ENCODE data around the gene NAA35.
"Not testable (repeated sequence)": the region's sequence is repeated elsewhere in the genome, so short reads cannot be mapped to it uniquely, and the experiment has no call there.

Gene NAA35

GRCh38 chr9:85940832-85941621, at the start of gene NAA35:
Gene NAA35, plus strand, starts transcription at chr9:85941146. Its CDS starts 1,014 bp downstream, at chr9:85942160.
- peak; percentile 84 for DNase-seq

DNA sequence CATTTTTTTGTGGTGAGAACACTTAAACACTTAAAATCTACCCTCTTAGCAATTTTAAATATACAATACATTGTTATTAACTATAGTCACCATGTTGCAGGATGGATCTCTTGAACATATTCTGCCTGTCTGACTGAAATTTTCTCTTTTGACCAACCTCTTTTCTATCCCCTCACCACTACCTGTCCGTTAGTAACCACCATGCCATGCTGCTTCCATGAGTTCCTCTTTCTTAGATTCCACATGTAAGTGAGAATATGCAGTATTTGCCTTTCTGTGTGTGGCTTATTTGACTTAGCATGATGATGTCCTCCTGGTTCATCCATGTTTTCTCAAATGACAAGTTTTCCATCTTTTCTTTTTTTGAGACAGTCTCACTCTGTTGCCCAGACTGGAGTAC, 48.5 kb upstream of the NAA35 start:
- DNase-seq, result no peak

- DNase-seq, result no peak
Observed at GRCh38 chr9:85895685-85896084, 45.3 kb upstream of the NAA35 start.

DNA sequence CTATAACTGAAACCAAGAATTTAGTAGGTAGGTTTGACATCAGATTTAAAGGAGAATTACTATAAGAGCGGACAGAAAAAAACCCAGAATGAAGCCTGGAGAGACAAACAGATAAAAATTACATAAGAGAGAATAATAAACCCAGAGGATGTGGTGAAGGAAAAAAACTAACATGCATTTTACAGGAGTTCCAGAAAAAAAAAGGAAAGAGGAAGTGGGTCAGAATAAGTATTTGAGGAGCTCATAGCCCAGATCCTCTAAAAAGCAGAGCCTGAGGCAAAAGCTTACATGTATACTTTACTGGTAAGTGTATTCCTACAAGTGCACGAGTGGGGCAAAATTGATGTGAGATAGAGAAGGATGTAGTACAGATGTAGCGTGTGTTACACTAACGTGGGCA, 43.1 kb upstream of the NAA35 start:
- no peak for DNase-seq

DNA sequence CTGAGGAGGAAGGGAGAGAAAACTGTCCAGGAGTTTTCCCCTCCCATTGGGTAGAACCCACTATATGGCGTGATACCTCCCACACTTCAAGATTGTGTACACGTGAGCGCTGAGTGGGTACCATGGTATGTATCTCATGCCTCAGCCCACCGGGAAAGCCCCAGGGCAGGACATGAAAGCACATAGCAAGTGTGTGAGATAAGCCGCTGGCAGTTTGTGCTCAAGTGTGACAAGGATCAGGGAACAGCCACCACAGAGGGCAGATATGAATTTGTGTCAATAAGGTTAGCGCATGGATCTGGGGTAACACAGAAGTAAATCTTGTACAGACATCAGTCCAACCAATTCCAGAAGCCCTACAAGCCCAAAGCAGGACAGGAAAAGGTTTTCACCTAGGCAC, 42.6 kb upstream of the NAA35 start:
- DNase-seq, result no peak

GRCh38 chr9:85899388-85899787, 41.6 kb upstream of the NAA35 start:
- DNase-seq, result no peak

- no peak for DNase-seq
Observed at GRCh38 chr9:85900504-85901201, 40.3 kb upstream of the NAA35 start.

GRCh38 chr9:85904975-85905374, 36.0 kb upstream of the NAA35 start:
- no peak for DNase-seq

GRCh38 chr9:85905957-85906356, 35.0 kb upstream of the NAA35 start:
- no peak for DNase-seq

GRCh38 chr9:85909390-85909789, 31.6 kb upstream of the NAA35 start:
- no peak for DNase-seq

- DNase-seq, result no peak
Observed at GRCh38 chr9:85914108-85914507, 26.8 kb upstream of the NAA35 start.

DNA sequence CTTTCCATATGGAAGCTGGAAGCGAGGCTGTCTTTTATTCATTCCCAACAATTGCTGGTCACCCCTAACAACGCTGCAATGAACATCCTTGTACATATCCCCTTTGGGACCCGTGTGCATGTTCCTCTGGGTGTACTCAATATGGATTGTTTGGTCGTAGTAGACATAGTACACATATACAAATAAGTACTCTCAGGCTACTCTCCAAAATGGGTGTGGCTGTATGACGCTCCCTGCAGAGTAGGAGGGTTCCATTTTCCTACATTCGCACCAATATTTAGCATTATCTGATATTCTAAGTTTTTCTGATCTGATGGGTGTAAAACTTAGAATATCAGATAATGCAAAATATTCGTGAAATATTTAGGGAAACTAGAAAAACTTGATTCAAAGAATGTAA, 23.2 kb upstream of the NAA35 start:
- no peak for DNase-seq

GRCh38 chr9:85925493-85925892, 15.5 kb upstream of the NAA35 start:
- DNase-seq, result no peak

DNA sequence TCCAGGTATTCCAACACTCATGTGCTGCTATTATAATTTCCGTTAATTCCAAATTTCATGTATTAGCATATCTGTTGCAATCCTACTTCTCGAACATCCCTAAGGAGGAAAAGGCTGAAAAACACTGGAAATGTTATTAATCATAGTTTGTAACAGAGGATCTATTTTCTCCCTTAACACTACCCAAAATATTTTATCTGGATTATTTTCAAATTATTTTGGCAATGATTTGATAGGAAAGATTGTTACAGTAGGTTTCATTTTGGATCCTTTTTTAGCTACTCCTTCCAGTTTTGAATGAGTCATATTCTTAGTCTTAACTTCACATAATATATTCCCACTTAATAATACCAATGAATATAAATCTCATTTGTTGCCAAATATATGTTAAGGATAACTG, 13.9 kb upstream of the NAA35 start:
- no peak for DNase-seq

DNA sequence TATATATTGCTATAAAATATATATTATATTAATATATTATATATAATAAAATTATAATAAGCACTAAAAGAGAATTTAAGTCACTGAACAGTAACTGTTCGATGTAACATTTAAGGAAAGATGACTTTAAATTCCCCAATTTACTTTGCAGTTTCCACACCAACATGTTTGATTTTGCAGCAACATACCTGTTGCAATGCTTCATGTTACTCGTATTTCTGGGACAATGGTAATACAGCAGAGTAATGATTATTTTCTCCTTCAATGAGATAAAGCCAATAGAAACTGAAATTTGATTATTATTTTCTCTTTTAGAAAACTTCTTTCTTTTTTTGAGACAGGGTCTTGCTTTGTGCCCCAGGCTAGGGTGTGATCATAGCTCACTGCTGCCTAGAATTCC, 9.5 kb upstream of the NAA35 start:
- no peak for DNase-seq

- not testable (repeated sequence) for DNase-seq
Observed at GRCh38 chr9:85935950-85936349, 5.0 kb upstream of the NAA35 start.

DNA sequence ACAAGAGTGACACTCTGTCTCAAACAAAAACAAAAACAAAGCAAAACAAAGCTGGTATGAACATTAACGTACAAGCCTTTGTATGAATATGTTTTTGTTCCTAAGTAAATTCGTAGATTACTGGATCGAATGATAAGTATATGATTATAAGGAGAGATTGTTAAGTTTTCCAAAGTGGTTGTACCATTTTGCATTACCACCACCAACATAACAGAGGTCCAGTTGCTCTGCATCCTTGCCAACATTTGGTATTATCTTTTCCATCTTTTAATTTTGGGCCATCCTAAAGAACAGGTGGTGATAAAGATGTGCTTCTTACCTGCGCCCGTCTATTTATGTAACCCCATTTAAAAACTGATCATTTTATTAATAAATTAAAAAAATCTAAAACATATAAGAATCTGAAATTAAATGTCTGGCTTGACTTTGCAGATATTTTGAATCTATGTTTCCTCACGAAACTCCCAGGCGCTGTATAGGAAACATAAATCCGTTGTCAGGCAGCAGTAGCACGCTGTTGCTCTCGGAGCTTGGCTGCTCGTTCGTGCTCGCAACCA, 593 bp upstream of the NAA35 start:
- DNase-seq, result no peak

DNA sequence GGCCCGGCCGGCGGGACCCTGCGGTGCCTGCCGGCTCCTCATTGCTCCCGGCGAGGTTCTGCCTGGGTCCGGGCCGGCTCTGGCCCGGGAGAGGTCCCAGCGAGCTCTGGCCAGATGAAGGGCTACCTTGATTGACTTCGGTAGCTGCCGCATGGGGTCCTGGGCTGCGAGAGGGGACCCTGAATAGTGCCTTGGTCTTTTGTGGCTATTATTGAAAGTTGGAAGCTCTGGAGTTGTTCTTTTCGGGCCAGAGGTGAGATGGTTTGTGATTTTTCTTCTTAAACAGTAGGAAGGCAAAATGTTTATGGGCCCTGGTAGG, 635 bp downstream of the NAA35 start:
- no peak for DNase-seq

- no peak for DNase-seq
Observed at GRCh38 chr9:85941966-85942912, 1.3 kb downstream of the NAA35 start.

DNA sequence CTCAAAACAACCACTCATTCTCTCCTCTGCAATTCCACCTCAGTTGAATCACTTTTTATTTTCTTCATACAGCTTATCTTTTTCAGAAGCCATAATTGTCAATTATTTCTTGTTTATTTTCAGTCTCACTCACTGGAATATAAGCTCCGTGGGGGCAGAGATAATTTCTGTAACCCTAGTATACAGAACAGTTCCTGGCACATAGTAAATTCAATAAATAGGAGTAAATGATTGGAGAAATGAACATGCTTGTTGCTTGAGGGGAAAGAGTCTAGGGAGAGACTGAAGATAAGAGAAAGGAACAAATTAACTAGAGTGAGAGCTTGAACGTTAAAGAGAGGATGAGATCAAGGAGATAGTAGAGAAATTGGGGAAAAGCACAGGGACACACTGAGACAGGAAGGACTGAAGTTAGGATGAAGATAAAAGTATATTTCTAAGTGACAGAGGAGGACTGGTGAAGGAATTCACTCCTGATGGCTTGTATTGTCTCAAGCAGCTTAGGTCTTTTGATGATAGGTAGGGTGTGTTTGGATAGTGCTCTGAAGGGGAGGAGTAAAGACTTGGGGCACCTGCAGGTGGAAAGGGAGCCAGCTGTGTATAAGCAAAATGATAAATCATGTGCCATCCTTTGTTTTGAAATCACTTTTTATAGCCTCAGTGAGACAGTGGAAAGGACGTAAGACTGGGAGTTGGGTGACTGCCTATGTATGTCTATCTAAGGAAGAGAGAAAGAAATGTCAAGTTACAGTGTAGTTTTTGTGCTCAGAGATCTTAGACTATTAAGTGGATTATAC, 2.2 kb downstream of the NAA35 start:
- no peak for DNase-seq

DNA sequence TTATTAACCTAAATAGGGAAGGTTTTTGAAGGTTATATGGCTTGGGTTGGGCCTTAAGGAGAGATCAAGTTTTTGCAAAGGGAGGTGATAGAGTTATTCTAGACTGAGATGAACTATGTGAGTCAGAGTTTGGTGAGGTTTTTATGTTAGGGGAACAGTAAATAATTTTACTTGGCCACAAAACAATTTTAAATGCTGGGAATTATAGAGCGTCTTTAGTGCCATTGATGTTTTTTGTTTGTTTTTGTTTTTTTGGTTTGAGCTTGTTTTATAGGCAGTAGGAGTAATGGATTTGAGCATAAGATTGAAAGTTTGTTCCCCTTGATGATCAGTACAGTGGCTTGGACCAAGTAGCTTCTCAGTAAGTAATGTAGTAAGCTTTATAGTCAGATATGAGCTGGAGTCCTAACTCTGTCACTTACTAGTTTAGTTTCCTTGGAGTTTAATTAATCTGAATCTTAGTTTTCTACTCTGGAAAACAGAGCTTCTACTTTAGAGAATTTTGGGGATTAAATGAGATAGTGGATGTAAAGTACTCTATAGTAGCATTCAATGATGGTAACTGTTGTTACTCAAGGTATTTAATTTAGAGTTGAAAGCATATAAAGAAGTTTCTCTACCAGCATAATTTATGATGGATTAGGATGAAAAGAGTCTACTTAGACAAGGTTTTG, 2.9 kb downstream of the NAA35 start:
- DNase-seq, result no peak

- DNase-seq, result no peak
Observed at GRCh38 chr9:85944672-85945071, 3.7 kb downstream of the NAA35 start.

All from GOT3 (cell line).